Body of pancreas (tissue), 4 donors: ENCODE results near the gene SPATA22. TPM values are rescaled to one million over a fixed set of nuclear protein-coding genes. Genes with fewer than 3 reads are reported as not detected.

ENCODE experiments used
- ATAC-seq: fragments of 150-250 bp; one replicate; pipeline ENCODE4 v1.9.1; 2016
- DNase-seq, 4 donors: peaks; one replicate each; pipeline ENCODE4 v3.0.0-alpha.2; 2019
- H3K27ac ChIP-seq, 4 donors: fragments of 200-600 bp; sonication (generic); 1 replicate in 3 of 4; 2 replicates in 1 of 4; pipeline versions ENCODE4 v1.5.1 to v1.6.1; 2016 to 2019; ENCODE audit warnings: mild to moderate bottlenecking in 1 of 4, mixed read lengths in 1 of 4, moderate library complexity in 1 of 4
- H3K27me3 ChIP-seq, 2 donors: fragments of 200-600 bp; sonication (generic); one replicate each; pipeline ENCODE4 v1.6.0; 2016; ENCODE audit warnings: mild to moderate bottlenecking in 1 of 2
- H3K36me3 ChIP-seq, 2 donors: fragments of 200-600 bp; sonication (generic); replicated peaks in 1 of 2; 2 replicates each; pipeline ENCODE4 v1.5.1; 2016; ENCODE audit warnings: low read depth in 2 of 2; ENCODE audit not compliant: insufficient read depth in 1 of 2
- H3K4me1 ChIP-seq: fragments of 200-600 bp; sonication (generic); one replicate; pipeline ENCODE4 v1.6.0; 2016
- H3K4me3 ChIP-seq, 2 donors: fragments of 200-600 bp; sonication (generic); 1 replicate in 1 of 2; 2 replicates in 1 of 2; pipeline ENCODE4 v1.5.1; 2016 to 2019
- H3K9me3 ChIP-seq, 3 donors: fragments of 200-600 bp; sonication (generic); 1 replicate in 2 of 3; 2 replicates in 1 of 3; pipeline ENCODE4 v1.5.1; 2016
- POLR2A ChIP-seq, 3 donors: fragments of 450-650 bp; IDR thresholded peaks; one replicate each; pipeline ENCODE4 v1.6.1; 2016; ENCODE audit warnings: antibody characterized with exemption in 3 of 3, mild to moderate bottlenecking in 2 of 3
- WGBS, 2 donors: methylation state at CpG; one replicate each; pipeline ENCODE4 v1.1.5; 2017; 5-methylcytosine and 5-hydroxymethylcytosine counted together
- intact Hi-C: fragments of 100-400 bp; cut with DNase I; formaldehyde crosslinking; loops from one replicate; pipeline ENCODE4 v1.15.1; 2023
- total RNA-seq, 2 donors: library from RNA; depleted of rRNA; stranded (reverse); fragments of >200 nt; gene quantifications; one replicate each; pipeline ENCODE4 v1.1.0, GENCODE V29; 2016
- TF ChIP-seq, protein P1 (sequence below), 7 experiments: fragments of 450-650 bp in 4 of 7; fragments of 200-600 bp in 3 of 7; sonication (generic) in 3 of 7; IDR thresholded peaks; one replicate each; pipeline ENCODE4 v1.5.1; 2016 to 2019; ENCODE audit warnings: antibody characterized with exemption in 7 of 7

Gene SPATA22
- total RNA-seq, 2 donors from 2014 or later = not detected

DNA sequence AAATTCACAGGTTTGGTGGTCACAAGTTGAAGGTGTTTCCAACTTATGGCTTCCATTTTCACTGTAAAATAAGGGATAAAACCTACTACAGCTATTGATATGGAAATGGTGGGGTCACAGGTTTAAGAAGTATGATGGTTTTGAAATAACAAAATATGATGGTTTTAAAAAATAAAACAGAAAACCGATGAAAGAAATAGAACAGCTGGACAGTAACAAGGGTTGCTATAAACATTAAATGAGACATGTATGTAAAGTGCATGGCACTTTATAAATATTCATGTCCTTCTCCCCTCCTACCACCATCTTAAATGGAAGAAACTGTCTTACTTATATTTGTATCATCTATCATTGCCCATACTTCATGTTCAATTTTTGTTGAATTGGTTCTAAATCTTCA lies 35.5 kb upstream of the SPATA22 start:
- no peak overlapping the region for H3K27ac ChIP-seq
- H3K36me3 ChIP-seq = no peaks in the 10 kb centered on the region
- ATAC-seq (no peak), DNase-seq (no peak)
- H3K9me3 ChIP-seq = no peaks in the 10 kb centered on the region
- no peak overlapping the region for H3K4me3 ChIP-seq
- peaks cover 9% of the 10 kb centered on the region for H3K4me1 ChIP-seq
- TF ChIP-seq, protein P1, sequence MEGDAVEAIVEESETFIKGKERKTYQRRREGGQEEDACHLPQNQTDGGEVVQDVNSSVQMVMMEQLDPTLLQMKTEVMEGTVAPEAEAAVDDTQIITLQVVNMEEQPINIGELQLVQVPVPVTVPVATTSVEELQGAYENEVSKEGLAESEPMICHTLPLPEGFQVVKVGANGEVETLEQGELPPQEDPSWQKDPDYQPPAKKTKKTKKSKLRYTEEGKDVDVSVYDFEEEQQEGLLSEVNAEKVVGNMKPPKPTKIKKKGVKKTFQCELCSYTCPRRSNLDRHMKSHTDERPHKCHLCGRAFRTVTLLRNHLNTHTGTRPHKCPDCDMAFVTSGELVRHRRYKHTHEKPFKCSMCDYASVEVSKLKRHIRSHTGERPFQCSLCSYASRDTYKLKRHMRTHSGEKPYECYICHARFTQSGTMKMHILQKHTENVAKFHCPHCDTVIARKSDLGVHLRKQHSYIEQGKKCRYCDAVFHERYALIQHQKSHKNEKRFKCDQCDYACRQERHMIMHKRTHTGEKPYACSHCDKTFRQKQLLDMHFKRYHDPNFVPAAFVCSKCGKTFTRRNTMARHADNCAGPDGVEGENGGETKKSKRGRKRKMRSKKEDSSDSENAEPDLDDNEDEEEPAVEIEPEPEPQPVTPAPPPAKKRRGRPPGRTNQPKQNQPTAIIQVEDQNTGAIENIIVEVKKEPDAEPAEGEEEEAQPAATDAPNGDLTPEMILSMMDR (IDR thresholded peaks at IDR 0.05) = no peak
- TF ChIP-seq POLR2A (IDR thresholded peaks at IDR 0.05) = no peak
- intact Hi-C loops = no loop called here
- H3K27me3 ChIP-seq = no peaks in the 10 kb centered on the region
- WGBS, 2 donors = 75 to 77% methylated on average over 1 of the region's 1 CpG

DNA sequence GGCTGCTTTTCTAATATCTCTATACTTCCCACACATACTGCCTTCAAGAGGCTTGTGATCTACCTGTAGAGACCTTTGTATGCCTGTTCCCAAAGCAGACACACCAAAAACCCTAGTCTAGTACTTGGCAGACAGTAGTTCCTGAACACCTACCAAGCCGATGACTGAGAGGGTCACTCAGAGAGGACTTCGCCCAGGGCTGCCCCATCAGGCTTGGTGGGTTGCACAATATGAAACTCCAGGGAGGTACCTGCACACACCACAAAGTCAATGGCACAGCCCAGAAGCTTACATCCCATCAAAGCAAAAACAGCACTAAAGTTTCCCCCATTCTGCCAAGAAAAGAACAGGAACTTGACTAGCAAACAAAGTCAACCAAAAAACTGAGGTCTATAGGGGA lies 34.4 kb upstream of the SPATA22 start:
- TF ChIP-seq, protein P1 (IDR thresholded peaks at IDR 0.05) = no peak
- TF ChIP-seq POLR2A (IDR thresholded peaks at IDR 0.05) = no peak
- Histone ChIP-seq H3K27me3 (no peaks in the 10 kb centered on the region), H3K4me3 (no peak overlapping the region), H3K36me3 (no peaks in the 10 kb centered on the region), H3K27ac (no peak overlapping the region), H3K4me1 (no peaks in the 10 kb centered on the region), H3K9me3 (no peaks in the 10 kb centered on the region)
- WGBS, 2 donors = 82 to 84% methylated on average over 2 of the region's 2 CpGs
- DNase-seq (no peak), ATAC-seq (no peak)
- intact Hi-C loops = no loop called here

DNA sequence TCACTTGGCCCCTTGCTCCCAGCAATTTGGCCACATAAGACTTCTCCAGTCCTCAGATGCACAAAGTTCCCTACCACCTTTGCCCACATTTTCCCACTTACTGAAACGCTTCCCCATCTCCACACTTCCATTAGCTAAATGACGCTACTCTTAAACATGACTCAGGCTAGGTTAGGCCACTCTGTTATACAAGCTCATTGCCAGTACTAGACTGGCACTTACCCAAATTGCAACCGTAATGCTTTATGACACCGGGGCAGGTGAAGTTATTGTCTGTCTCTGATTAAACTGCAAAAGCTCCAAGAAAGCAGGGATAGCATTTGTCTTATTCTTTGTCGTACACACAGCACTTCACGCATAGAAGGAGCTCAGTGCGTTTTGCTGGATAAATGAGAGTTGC lies 33.4 kb upstream of the SPATA22 start:
- Histone ChIP-seq H3K27ac (no peak overlapping the region), H3K9me3 (no peaks in the 10 kb centered on the region), H3K27me3 (no peaks in the 10 kb centered on the region), H3K4me3 (no peak overlapping the region), H3K36me3 (no peaks in the 10 kb centered on the region), H3K4me1 (no peaks in the 10 kb centered on the region)
- intact Hi-C loops = no loop called here
- DNase-seq = no peak
- ATAC-seq = no peak
- 90 to 91% methylated on average over 7 of the region's 7 CpGs for WGBS, 2 donors
- TF ChIP-seq, protein P1 (IDR thresholded peaks at IDR 0.05) = no peak
- no peak for TF ChIP-seq POLR2A (IDR thresholded peaks at IDR 0.05)

DNA sequence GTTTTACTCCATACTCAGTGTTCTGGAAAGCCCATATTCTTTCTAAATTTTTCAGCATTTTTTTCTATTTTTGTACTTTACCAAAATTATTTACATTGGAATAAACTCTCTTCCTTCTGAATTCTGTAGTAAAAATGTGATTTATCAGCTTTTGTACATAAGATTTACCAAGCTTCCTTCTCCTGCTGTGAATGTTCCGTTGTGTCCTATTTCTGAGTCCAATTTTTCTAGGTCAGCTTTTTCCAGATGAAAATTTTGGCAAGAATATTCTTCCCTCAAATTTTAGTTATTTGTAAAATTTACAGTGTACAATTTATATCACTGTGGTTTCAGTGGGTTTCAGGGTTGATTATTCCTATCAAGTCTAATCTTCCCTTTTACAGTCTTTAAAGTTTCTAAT lies 31.7 kb upstream of the SPATA22 start:
- WGBS, 2 donors = 61 to 82% methylated on average over 1 of the region's 1 CpG
- intact Hi-C loops = no loop called here
- H3K27ac ChIP-seq = no peak overlapping the region

DNA sequence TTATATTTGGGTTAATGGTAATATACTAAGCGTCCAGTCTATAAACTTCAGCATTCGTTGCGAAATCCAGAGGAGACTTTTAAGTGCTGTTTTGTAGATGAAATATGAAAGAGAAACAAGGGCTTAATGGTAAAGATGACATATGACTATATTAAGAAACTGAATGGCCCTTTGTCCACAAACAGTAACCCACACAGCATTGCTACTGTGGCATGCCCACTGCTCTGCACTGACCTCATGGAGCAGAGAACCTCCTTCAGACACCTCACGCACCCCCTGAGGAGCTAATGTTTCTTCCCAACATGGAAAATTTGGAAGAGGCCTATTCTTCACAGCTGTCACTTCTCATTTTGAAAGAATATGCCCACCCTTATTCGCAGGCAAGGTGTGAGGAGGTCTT lies 30.8 kb upstream of the SPATA22 start:
- DNase-seq (no peak), ATAC-seq (no peak)
- no peaks in the 10 kb centered on the region for H3K9me3 ChIP-seq
- H3K36me3 ChIP-seq = no peaks in the 10 kb centered on the region
- TF ChIP-seq POLR2A (IDR thresholded peaks at IDR 0.05) = no peak
- TF ChIP-seq, protein P1 (IDR thresholded peaks at IDR 0.05) = no peak
- no peak overlapping the region for H3K4me3 ChIP-seq
- H3K27ac ChIP-seq = no peak overlapping the region
- no peaks in the 10 kb centered on the region for H3K27me3 ChIP-seq
- 67 to 91% methylated on average over 4 to 5 of the region's 5 CpGs for WGBS, 2 donors
- no peaks in the 10 kb centered on the region for H3K4me1 ChIP-seq
- intact Hi-C loops = no loop called here

More for the DNA sequence above, 31.7 kb upstream of the SPATA22 start:
- DNase-seq = no peak
- TF ChIP-seq POLR2A (IDR thresholded peaks at IDR 0.05) = no peak
- TF ChIP-seq, protein P1 (IDR thresholded peaks at IDR 0.05) = no peak
- Histone ChIP-seq H3K4me3 (no peak overlapping the region), H3K9me3 (no peaks in the 10 kb centered on the region), H3K36me3 (no peaks in the 10 kb centered on the region), H3K27me3 (no peaks in the 10 kb centered on the region), H3K4me1 (no peaks in the 10 kb centered on the region)
- ATAC-seq = no peak
